K562 (cell line): Measurements from ENCODE around the gene APBB2. TPM values are rescaled to one million over a fixed set of nuclear protein-coding genes. Genes with fewer than 3 reads are reported as not detected.

Source experiments
- ATAC-seq: fragments of 200-7000 bp; cut with Tn5 transposase; 3 replicates; pipeline ENCODE4 v1.9.1; 2020; ENCODE audit warnings: moderate library complexity
- BruUV-seq: library from RNA; stranded (reverse); fragments of 400-500 nt; replicated peaks from 2 replicates; lab custom pipeline; 2021; lab: Mats Ljungman, UMichigan
- CTCF ChIA-PET: fragments of 300-600 bp; formaldehyde crosslinking; extraction: SDS; loops from one replicate; lab custom pipeline; 2021; ENCODE audit warnings: low intra/inter-chr PET ratio; lab: Yijun Ruan, JAX
- POLR2A ChIA-PET: fragments of 300-600, 350-650 bp; sonication (Branson Sonifier 250); formaldehyde crosslinking; extraction: SDS; loops from one replicate; lab custom pipeline; 2021; ENCODE audit warnings: antibody characterized with exemption, inconsistent platforms; lab: Yijun Ruan, JAX
- DNase-seq, 4 experiments: peaks; one replicate each; pipeline versions ENCODE4 v3.0.0 to v3.0.0-alpha.2; 2011 to 2018; ENCODE audit warnings: low spot score in 3 of 4, mixed read lengths in 3 of 4; ENCODE audit errors: extremely low read depth in 1 of 4
- FAIRE-seq: peaks from 2 replicates; lab custom pipeline; 2011; peaks lifted over from hg19 to GRCh38; lab: Jason Lieb, UNC
- H2AFZ ChIP-seq: 2 replicates; pipeline ENCODE4 v1.6.0; 2011; ENCODE audit warnings: low read depth, low read length, control low read depth, inconsistent platforms
- H3K27ac ChIP-seq: fragments of 200-600 bp; 3 replicates; pipeline ENCODE4 v1.8.0; 2011; ENCODE audit warnings: low read depth, mild to moderate bottlenecking, control low read depth, inconsistent platforms, low read length, moderate library complexity, mixed read lengths; ENCODE audit errors: extremely low read depth
- H3K27me3 ChIP-seq, 2 experiments: fragments of 300-600 bp in 1 of 2; 2 replicates in 1 of 2; 3 replicates in 1 of 2; pipeline versions ENCODE4 v1.6.0 to v1.8.0; 2011; ENCODE audit warnings: inconsistent platforms in 2 of 2, low read length in 2 of 2, mild to moderate bottlenecking in 1 of 2, mixed read lengths in 1 of 2, moderate library complexity in 1 of 2; ENCODE audit not compliant: control insufficient read depth in 2 of 2, insufficient read depth in 2 of 2
- H3K36me3 ChIP-seq: fragments of 300-600 bp; 3 replicates; pipeline ENCODE4 v1.8.0; 2011; ENCODE audit warnings: mild to moderate bottlenecking, low read length, inconsistent platforms; ENCODE audit not compliant: control insufficient read depth, insufficient read depth
- H3K4me1 ChIP-seq, 2 experiments: fragments of 200-600 bp in 1 of 2; replicated peaks in 1 of 2; 2 replicates in 1 of 2; 3 replicates in 1 of 2; pipeline versions ENCODE4 v1.5.1 to v1.8.0; 2011; ENCODE audit warnings: inconsistent platforms in 2 of 2, low read length in 2 of 2, mild to moderate bottlenecking in 1 of 2, mixed read lengths in 1 of 2, moderate library complexity in 1 of 2; ENCODE audit not compliant: control insufficient read depth in 2 of 2, insufficient read depth in 2 of 2
- H3K4me2 ChIP-seq: 2 replicates; pipeline ENCODE4 v1.6.1; 2011; ENCODE audit warnings: low read length, control low read depth, inconsistent platforms, mixed read lengths; ENCODE audit not compliant: insufficient read depth
- H3K4me3 ChIP-seq: fragments of 200-600 bp; sonication (generic), shearing (Covaris generic); 2 replicates; pipeline ENCODE4 v1.5.1; 2016; ENCODE audit warnings: control low read depth, inconsistent platforms
- H3K79me2 ChIP-seq: fragments of 200-600 bp; 3 replicates; pipeline ENCODE4 v1.8.0; 2011; ENCODE audit warnings: low read length, inconsistent platforms; ENCODE audit not compliant: control insufficient read depth, insufficient read depth
- H3K9ac ChIP-seq, 2 experiments: 2 replicates each; pipeline versions ENCODE4 v1.6.0 to v1.6.1; 2011; ENCODE audit warnings: low read depth in 2 of 2, low read length in 2 of 2, control low read depth in 1 of 2, inconsistent platforms in 1 of 2, mild to moderate bottlenecking in 1 of 2, mixed read lengths in 1 of 2; ENCODE audit not compliant: insufficient read depth in 1 of 2
- H3K9me1 ChIP-seq: one replicate; pipeline ENCODE4 v1.6.0; 2011; ENCODE audit warnings: inconsistent platforms, mild to moderate bottlenecking, low read length, moderate library complexity; ENCODE audit not compliant: control insufficient read depth, insufficient read depth
- H3K9me3 ChIP-seq: replicated peaks from 2 replicates; pipeline ENCODE4 v1.5.1; 2011; ENCODE audit warnings: low read depth, low read length, inconsistent platforms; ENCODE audit not compliant: control insufficient read depth, insufficient read depth
- H4K20me1 ChIP-seq: replicated peaks from 2 replicates; pipeline ENCODE4 v1.6.1; 2011; ENCODE audit warnings: low read length, inconsistent platforms, mixed read lengths; ENCODE audit not compliant: control insufficient read depth, insufficient read depth
- CBX3 ChIP-seq, 2 experiments: IDR thresholded peaks; 1 replicate in 1 of 2; 2 replicates in 1 of 2; pipeline ENCODE4 v1.6.1; 2012; ENCODE audit warnings: inconsistent platforms in 2 of 2, low read length in 2 of 2, borderline replicate concordance in 1 of 2, control low read depth in 1 of 2
- KLF6 ChIP-seq: fragments of 250-450 bp; sonication (Bioruptor Pico); IDR thresholded peaks from 2 replicates; pipeline ENCODE4 v1.4.0; 2020; ENCODE audit warnings: mild to moderate bottlenecking, moderate library complexity, borderline replicate concordance
- TFE3 ChIP-seq: fragments of 450-650 bp; formaldehyde crosslinking; IDR thresholded peaks from 2 replicates; pipeline ENCODE4 v1.4.0; 2020; ENCODE audit warnings: mild to moderate bottlenecking, mixed read lengths
- USF1 ChIP-seq: sonication (generic); formaldehyde crosslinking; IDR thresholded peaks from 2 replicates; pipeline ENCODE4 v1.9.0; 2022; ENCODE audit warnings: mild to moderate bottlenecking, missing genetic modification reagents
- WGBS: fragments of 100-300 bp; shearing (Covaris generic); methylation state at CpG from one replicate; pipeline ENCODE4 v1.1.6; 2016; ENCODE audit warnings: low coverage, mixed read lengths; ENCODE audit not compliant: insufficient coverage; ENCODE audit errors: missing lambda C conversion rate; 5-methylcytosine and 5-hydroxymethylcytosine counted together
- in situ Hi-C: fragments of 300-500 bp; cut with MboI; formaldehyde crosslinking; loops from 4 replicates; pipeline ENCODE4 v1.15.0; 2018; ENCODE audit warnings: inconsistent platforms, mixed read lengths
- intact Hi-C: fragments of 100-400 bp; cut with micrococcal nuclease; formaldehyde crosslinking; loops from 2 replicates; pipeline ENCODE4 v1.14.2; 2022
- polyA plus RNA-seq, 8 experiments: library from polyadenylated mRNA; depleted of rRNA in 4 of 8; stranded (reverse) in 5 of 8; unstranded in 3 of 8; fragments of >200 nt; fragmentation: Nextera tagmentation in 2 of 8; fragmentation: Illumina TruSeq in 1 of 8; extraction: Ambion mirVana in 2 of 8; extraction: Trizol in 1 of 8; gene quantifications; 2 replicates each; pipeline versions ENCODE4 v1.2.1 to v1.2.3, GENCODE V29; 2011 to 2014; ENCODE audit warnings: inconsistent platforms in 1 of 8, missing spikeins in 1 of 8
- total RNA-seq, 7 experiments: library from RNA; depleted of rRNA in 6 of 7; stranded (reverse); fragments of >200 nt in 6 of 7; fragmentation: Illumina TruSeq in 2 of 7; extraction: Trizol in 2 of 7; gene quantifications; 2 replicates each; pipeline versions ENCODE4 v1.2.1 to v1.2.3, GENCODE V29; 2011 to 2021; ENCODE audit warnings: low replicate concordance in 1 of 7

Gene APBB2
- total and polyA plus RNA-seq, 9 of the 15 experiments (the other 6 are each of a cell fraction or from before 2014, with no cell fraction given): 0.08 to 2.1 (median 1.4) TPM

- no peak for TF ChIP-seq USF1 (CRISPR knock-in tag)
- no peak for TF ChIP-seq CBX3 (IDR thresholded peaks at IDR 0.05; ENCODE audit: borderline replicate concordance in 1 of 2, low read length in 2 of 2)
- TF ChIP-seq, all 486 proteins: peak for 0
Measured at GRCh38 chr4:41102414-41103092, 111.8 kb downstream of the APBB2 start (continued).

- no peak overlapping the region for H3K27ac ChIP-seq
- no peaks in the 10 kb centered on the region for H3K9me1 ChIP-seq
- no peaks in the 10 kb centered on the region for H3K36me3 ChIP-seq
- BruUV-seq: no TSS peak
- H3K4me3 ChIP-seq: no peak overlapping the region
- DNase-seq (no peak), ATAC-seq (no peak), FAIRE-seq (no peak)
- no peak overlapping the region for H3K9ac ChIP-seq
- 0% methylated on average over 5 of the region's 5 CpGs for WGBS
- H3K27me3 ChIP-seq: peaks cover 7 to 10% of the 10 kb centered on the region in 2 experiments; a peak in 3 of 5 replicates
- ChIA-PET POLR2A (no interaction called here), CTCF (no interaction called here)
- no peaks in the 10 kb centered on the region for H3K4me1 ChIP-seq
- no peaks in the 10 kb centered on the region for H3K9me3 ChIP-seq
- no peak overlapping the region for H2AFZ ChIP-seq
- TF ChIP-seq TFE3 (CRISPR knock-in tag) (peak; percentile 15; the same call in 1 of the 2 replicates), KLF6 (CRISPR knock-in tag) (no peak)
- in situ Hi-C loops: no loop called here
- intact Hi-C loops: no loop called here
- no peaks in the 10 kb centered on the region for H3K79me2 ChIP-seq
- no peak overlapping the region for H3K4me2 ChIP-seq
- H4K20me1 ChIP-seq: no peaks in the 10 kb centered on the region
Measured at GRCh38 chr4:41098093-41099048, 116.0 kb downstream of the APBB2 start.
